ENCODE data around the gene KIRREL1.

KIRREL1 gene

GRCh38 chr1:158102881-158103674, 109.6 kb downstream of the KIRREL1 start:
- TF ChIP-seq REST (IDR thresholded peaks at IDR 0.05; ENCODE audit: low read depth) (no peak), TCF12 (IDR thresholded peaks at IDR 0.05; ENCODE audit: low read depth) (no peak), EP300 (IDR thresholded peaks at IDR 0.05; ENCODE audit: borderline replicate concordance) (no peak), ZBTB7A (IDR thresholded peaks at IDR 0.05; ENCODE audit: low read depth) (no peak), FOXM1 (IDR thresholded peaks at IDR 0.05; ENCODE audit: borderline replicate concordance, low read depth) (no peak), TEAD4 (IDR thresholded peaks at IDR 0.05) (no peak), TAF1 (IDR thresholded peaks at IDR 0.05; ENCODE audit: low read depth) (no peak), NFIC (IDR thresholded peaks at IDR 0.05) (no peak), YY1 (IDR thresholded peaks at IDR 0.05; ENCODE audit: low read depth) (no peak), CREB1 (IDR thresholded peaks at IDR 0.05; ENCODE audit: low read depth) (no peak), EGR1 (IDR thresholded peaks at IDR 0.05) (no peak), CEBPB (IDR thresholded peaks at IDR 0.05) (no peak)
- TF ChIP-seq, protein P1, sequence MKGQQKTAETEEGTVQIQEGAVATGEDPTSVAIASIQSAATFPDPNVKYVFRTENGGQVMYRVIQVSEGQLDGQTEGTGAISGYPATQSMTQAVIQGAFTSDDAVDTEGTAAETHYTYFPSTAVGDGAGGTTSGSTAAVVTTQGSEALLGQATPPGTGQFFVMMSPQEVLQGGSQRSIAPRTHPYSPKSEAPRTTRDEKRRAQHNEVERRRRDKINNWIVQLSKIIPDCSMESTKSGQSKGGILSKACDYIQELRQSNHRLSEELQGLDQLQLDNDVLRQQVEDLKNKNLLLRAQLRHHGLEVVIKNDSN (IDR thresholded peaks at IDR 0.05), result no peak
- TF ChIP-seq, protein P2, sequence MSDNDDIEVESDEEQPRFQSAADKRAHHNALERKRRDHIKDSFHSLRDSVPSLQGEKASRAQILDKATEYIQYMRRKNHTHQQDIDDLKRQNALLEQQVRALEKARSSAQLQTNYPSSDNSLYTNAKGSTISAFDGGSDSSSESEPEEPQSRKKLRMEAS (IDR thresholded peaks at IDR 0.05), result no peak

- TF ChIP-seq, protein P2 (IDR thresholded peaks at IDR 0.05), result no peak
- no peak for TF ChIP-seq NFIC (IDR thresholded peaks at IDR 0.05)
- no peak for TF ChIP-seq YY1 (IDR thresholded peaks at IDR 0.05; ENCODE audit: low read depth)
- no peak for TF ChIP-seq CREB1 (IDR thresholded peaks at IDR 0.05; ENCODE audit: low read depth)
- no peak for TF ChIP-seq TCF12 (IDR thresholded peaks at IDR 0.05; ENCODE audit: low read depth)
- no peak for TF ChIP-seq EP300 (IDR thresholded peaks at IDR 0.05; ENCODE audit: borderline replicate concordance)
- TF ChIP-seq CEBPB (IDR thresholded peaks at IDR 0.05), result no peak
- TF ChIP-seq TAF1 (IDR thresholded peaks at IDR 0.05; ENCODE audit: low read depth), result no peak
- no peak for TF ChIP-seq FOXM1 (IDR thresholded peaks at IDR 0.05; ENCODE audit: borderline replicate concordance, low read depth)
- TF ChIP-seq, protein P1 (IDR thresholded peaks at IDR 0.05), result no peak
- TF ChIP-seq EGR1 (IDR thresholded peaks at IDR 0.05), result no peak
Observed at GRCh38 chr1:158103861-158104522, 110.5 kb downstream of the KIRREL1 start.

- no peak for TF ChIP-seq TAF1 (IDR thresholded peaks at IDR 0.05; ENCODE audit: low read depth)
- TF ChIP-seq, protein P2 (IDR thresholded peaks at IDR 0.05), result no peak
- no peak for TF ChIP-seq RAD21 (IDR thresholded peaks at IDR 0.05; ENCODE audit: low read depth)
- no peak for TF ChIP-seq FOXM1 (IDR thresholded peaks at IDR 0.05; ENCODE audit: borderline replicate concordance, low read depth)
- no peak for TF ChIP-seq TEAD4 (IDR thresholded peaks at IDR 0.05)
- TF ChIP-seq REST (IDR thresholded peaks at IDR 0.05; ENCODE audit: low read depth), result no peak
- no peak for TF ChIP-seq YY1 (IDR thresholded peaks at IDR 0.05; ENCODE audit: low read depth)
- TF ChIP-seq, protein P1 (IDR thresholded peaks at IDR 0.05), result no peak
Observed at GRCh38 chr1:158104891-158105290, 111.4 kb downstream of the KIRREL1 start.

DNA sequence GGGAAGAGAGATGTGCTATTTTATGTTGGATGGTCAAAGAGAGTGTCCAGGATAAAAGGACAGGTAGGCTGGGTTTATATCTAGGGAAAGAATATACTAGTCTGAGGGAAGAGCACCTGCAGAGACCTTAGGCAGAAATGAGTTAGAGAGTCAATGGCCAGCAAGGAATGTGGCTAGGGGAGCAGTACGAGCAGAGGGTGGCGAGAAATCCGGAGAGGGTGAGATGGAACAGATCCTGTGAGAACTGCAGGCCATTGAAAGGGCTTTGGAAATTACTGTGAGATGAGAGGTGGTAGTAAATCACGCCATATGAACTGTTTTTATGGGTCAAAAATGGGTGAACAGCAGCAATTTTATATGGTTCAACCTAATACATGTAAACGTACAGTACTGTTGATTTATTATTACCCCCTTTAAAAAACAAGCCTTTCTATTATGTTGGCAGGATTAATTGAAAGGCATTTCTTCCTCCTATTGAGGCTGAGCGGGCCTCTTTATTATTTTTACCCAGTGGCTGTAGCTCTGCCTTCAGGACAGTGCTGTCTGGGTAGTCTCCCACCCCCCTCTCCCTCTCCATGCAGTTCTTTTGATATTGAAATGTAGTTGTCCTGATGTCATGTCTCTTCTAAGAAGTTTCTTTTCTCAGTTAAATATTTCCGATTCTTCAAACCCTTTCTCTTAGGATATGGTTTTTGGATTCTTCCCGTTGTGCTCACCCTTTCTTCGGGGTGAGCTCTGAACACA, 112.1 kb downstream of the KIRREL1 start:
- TF ChIP-seq NFIC (IDR thresholded peaks at IDR 0.05) (no peak), CEBPB (IDR thresholded peaks at IDR 0.05) (no peak), TAF1 (IDR thresholded peaks at IDR 0.05; ENCODE audit: low read depth) (no peak), FOXM1 (IDR thresholded peaks at IDR 0.05; ENCODE audit: borderline replicate concordance, low read depth) (no peak), TCF12 (IDR thresholded peaks at IDR 0.05; ENCODE audit: low read depth) (no peak), YY1 (IDR thresholded peaks at IDR 0.05; ENCODE audit: low read depth) (no peak), CREB1 (IDR thresholded peaks at IDR 0.05; ENCODE audit: low read depth) (no peak), REST (IDR thresholded peaks at IDR 0.05; ENCODE audit: low read depth) (no peak), EP300 (IDR thresholded peaks at IDR 0.05; ENCODE audit: borderline replicate concordance) (no peak), EGR1 (IDR thresholded peaks at IDR 0.05) (no peak)
- TF ChIP-seq, protein P1 (IDR thresholded peaks at IDR 0.05), result no peak
